Measurements from ENCODE around the gene SOX30.
"Not testable (repeated sequence)": the region's sequence is repeated elsewhere in the genome, so short reads cannot be mapped to it uniquely, and the experiment has no call there.

The SOX30 gene

DNA sequence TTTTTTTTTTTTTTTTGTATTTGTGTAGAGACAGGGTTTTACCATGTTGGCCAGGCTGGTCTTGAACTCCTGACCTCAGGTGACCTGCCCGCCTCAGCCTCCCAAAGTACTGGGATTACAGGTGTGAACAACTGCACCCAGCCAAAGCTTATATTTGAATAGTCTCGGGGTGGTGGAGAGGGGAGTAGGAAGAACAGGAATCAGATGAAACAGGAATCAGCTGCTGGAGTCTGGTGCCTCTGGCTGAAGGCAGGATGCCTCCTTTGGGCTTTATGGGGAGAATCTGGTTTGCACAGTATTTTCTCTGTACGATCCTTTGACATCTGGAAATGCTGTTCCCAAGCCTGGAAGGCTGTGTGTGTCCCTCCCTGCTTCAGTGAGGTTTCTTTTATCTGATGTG lies 30.0 kb upstream of the SOX30 start:
- TF ChIP-seq, protein P1, sequence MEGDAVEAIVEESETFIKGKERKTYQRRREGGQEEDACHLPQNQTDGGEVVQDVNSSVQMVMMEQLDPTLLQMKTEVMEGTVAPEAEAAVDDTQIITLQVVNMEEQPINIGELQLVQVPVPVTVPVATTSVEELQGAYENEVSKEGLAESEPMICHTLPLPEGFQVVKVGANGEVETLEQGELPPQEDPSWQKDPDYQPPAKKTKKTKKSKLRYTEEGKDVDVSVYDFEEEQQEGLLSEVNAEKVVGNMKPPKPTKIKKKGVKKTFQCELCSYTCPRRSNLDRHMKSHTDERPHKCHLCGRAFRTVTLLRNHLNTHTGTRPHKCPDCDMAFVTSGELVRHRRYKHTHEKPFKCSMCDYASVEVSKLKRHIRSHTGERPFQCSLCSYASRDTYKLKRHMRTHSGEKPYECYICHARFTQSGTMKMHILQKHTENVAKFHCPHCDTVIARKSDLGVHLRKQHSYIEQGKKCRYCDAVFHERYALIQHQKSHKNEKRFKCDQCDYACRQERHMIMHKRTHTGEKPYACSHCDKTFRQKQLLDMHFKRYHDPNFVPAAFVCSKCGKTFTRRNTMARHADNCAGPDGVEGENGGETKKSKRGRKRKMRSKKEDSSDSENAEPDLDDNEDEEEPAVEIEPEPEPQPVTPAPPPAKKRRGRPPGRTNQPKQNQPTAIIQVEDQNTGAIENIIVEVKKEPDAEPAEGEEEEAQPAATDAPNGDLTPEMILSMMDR (IDR thresholded peaks at IDR 0.05; ENCODE audit: low read depth, low read length, missing control alignments) = no peak
- no peak for DNase-seq (ENCODE audit: extremely low read depth, low read depth)
- no peak overlapping the region for H3K4me3 ChIP-seq (replicated peaks; ENCODE audit: low read depth, low read length)

DNA sequence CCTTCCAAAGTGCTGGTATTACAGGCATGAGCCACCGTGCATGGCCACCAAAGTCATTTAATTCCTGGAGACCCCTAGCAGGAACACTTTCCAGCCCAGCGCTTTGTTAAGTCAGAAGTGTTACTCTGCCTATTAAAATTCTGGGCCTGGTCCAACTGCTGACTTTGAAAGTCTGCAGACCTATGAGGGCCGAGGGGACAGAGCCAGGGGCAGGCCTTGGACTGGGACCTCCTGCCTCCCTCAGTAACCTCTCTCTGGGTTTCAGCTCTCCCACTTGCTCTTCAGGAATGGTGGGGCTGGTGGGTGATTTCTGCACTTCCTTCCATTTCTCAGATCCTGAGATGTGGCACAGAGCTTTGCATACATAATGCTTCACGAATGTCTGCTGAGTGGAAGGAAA lies 28.8 kb upstream of the SOX30 start:
- no peak for DNase-seq (ENCODE audit: extremely low read depth, low read depth)

DNA sequence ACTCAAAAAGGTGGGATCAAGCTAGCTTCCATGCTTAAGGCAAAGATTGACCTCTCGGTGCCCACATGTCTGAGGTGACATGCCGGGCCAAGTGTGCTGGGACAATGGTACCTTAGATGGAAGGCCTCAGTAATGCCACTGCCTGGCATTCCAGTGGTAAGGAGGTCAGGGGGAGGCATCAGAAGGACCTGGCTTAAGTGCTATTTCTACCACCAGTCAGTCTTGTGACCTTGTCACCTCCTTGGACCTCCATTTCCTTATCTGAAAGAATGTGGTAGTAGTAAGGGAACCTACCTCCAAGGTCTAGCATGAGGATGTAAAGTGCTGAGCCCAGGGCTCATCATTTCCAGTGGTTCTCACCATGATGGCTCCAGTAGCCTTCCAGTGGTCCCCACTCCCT lies 28.0 kb upstream of the SOX30 start:
- TF ChIP-seq, protein P1 (IDR thresholded peaks at IDR 0.05; ENCODE audit: low read depth, low read length, missing control alignments) = no peak
- DNase-seq (ENCODE audit: extremely low read depth, low read depth) = no peak
- H3K4me3 ChIP-seq (replicated peaks; ENCODE audit: low read depth, low read length) = no peak overlapping the region

More for the DNA sequence above, 28.8 kb upstream of the SOX30 start:
- no peak overlapping the region for H3K4me3 ChIP-seq (replicated peaks; ENCODE audit: low read depth, low read length)
- TF ChIP-seq, protein P1 (IDR thresholded peaks at IDR 0.05; ENCODE audit: low read depth, low read length, missing control alignments) = no peak

DNA sequence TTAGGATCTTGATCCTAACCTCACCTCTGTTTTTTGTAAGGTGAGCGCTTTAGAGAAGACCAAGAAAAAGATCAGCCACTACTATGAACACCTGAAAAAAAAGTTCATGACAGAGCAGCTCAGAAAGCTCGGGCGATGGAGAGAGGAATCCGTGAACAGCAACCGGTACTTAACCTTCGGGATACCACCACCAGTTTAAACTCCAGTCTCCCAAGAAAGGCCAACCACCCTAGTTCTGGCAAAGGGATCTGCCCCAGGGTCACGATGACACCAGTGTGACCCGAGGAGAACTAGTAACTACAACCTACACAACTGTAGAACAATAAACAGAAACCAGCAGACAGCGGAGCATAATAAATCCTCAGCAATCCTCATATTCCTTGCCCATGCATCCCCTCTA lies 27.6 kb upstream of the SOX30 start:
- DNase-seq (ENCODE audit: extremely low read depth, low read depth) = no peak
- no peak overlapping the region for H3K4me3 ChIP-seq (replicated peaks; ENCODE audit: low read depth, low read length)
- TF ChIP-seq, protein P1 (IDR thresholded peaks at IDR 0.05; ENCODE audit: low read depth, low read length, missing control alignments) = no peak

DNA sequence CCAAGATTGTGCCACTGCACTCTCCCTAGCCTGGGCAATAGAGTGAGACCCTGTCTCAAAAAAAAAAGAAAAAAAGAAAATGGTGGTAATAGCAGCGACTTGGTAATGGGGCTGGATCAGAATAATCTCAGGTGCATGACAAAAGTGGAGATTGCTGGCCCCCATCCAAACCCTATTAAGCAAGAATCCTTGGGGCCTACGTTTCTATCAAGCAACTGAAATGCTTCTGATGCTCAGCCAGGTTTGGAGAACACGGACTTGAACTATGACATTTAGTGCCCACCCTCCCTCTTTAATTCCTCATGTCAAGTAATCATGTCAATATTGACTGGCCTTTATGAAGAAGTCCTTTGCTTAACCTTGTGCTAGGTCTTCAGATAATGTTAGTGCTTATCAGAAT lies 25.7 kb upstream of the SOX30 start:
- H3K4me3 ChIP-seq (replicated peaks; ENCODE audit: low read depth, low read length) = no peak overlapping the region
- TF ChIP-seq, protein P1 (IDR thresholded peaks at IDR 0.05; ENCODE audit: low read depth, low read length, missing control alignments) = no peak
- DNase-seq (ENCODE audit: extremely low read depth, low read depth) = no peak

DNA sequence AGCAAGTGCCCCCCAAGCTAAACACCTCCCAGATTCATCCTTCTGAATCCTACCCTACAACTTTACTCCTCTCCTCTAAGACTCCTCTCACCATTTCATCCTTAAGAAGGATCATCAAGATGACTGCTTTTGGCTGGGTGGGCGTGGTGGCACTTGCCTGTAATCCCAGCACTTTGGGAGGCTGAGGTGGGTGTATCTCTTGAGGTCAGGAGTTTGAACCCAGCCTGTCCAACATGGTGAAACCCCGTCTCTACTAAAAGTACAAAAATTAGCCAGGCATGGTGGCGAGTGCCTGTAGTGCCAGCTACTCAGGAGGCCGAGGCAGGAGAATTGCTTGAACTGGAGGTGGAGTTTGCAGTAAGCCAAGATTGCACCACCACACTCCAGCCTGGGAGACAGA lies 22.1 kb upstream of the SOX30 start:
- not testable (repeated sequence) for DNase-seq (ENCODE audit: extremely low read depth, low read depth); H3K4me3 ChIP-seq (replicated peaks; ENCODE audit: low read depth, low read length)

DNA sequence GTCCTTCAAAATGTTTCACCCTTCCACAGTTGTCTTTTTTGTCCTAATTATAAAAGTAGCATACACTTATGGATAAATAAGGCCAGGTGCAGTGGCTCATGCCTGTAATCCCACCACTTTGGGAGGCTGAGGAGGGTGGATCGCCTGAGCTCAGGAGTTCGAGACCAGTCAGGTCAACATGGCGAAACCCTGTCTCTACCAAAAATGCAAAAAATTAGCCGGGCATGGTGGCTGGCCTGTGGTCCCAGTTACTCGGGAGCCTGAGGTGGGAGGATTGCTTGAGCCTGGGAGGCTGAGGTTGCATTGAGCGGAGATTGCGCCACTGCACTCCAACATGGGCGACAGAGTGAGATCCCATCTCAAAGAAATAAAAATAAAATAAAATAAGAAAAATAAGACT lies 20.7 kb upstream of the SOX30 start:
- no peak for DNase-seq (ENCODE audit: extremely low read depth, low read depth)
- TF ChIP-seq, protein P1 (IDR thresholded peaks at IDR 0.05; ENCODE audit: low read depth, low read length, missing control alignments) = no peak
- no peak overlapping the region for H3K4me3 ChIP-seq (replicated peaks; ENCODE audit: low read depth, low read length)

All from HFF-Myc (cell line).